Suprapubic skin (tissue), 4 donors: ENCODE results near the gene NT5C3A. TPM values are rescaled to one million over a fixed set of nuclear protein-coding genes. Genes with fewer than 3 reads are reported as not detected.

Experiments
- DNase-seq, 2 donors: peaks; one replicate each; pipeline ENCODE4 v3.0.0-alpha.2; 2019; ENCODE audit warnings: low spot score in 2 of 2
- H3K27ac ChIP-seq: fragments of 200-600 bp; sonication (generic); one replicate; pipeline ENCODE4 v1.5.1; 2019
- H3K27me3 ChIP-seq: fragments of 200-600 bp; sonication (generic); one replicate; pipeline ENCODE4 v1.5.1; 2019
- H3K36me3 ChIP-seq: fragments of 200-600 bp; sonication (generic); one replicate; pipeline ENCODE4 v1.5.1; 2019
- H3K4me1 ChIP-seq: fragments of 200-600 bp; sonication (generic); one replicate; pipeline ENCODE4 v1.5.1; 2019
- H3K4me3 ChIP-seq: fragments of 200-600 bp; sonication (generic); one replicate; pipeline ENCODE4 v1.5.1; 2019; ENCODE audit warnings: mild to moderate bottlenecking
- H3K9me3 ChIP-seq: fragments of 200-600 bp; sonication (generic); one replicate; pipeline ENCODE4 v1.5.1; 2019
- CTCF ChIP-seq, 2 donors: fragments of 200-600 bp in 1 of 2; fragments of 450-650 bp in 1 of 2; sonication (generic) in 1 of 2; IDR thresholded peaks; one replicate each; pipeline ENCODE4 v1.5.1; 2016 to 2019; ENCODE audit warnings: antibody characterized with exemption in 2 of 2, mild to moderate bottlenecking in 1 of 2, moderate library complexity in 1 of 2
- EP300 ChIP-seq: sonication (generic); formaldehyde crosslinking; IDR thresholded peaks from one replicate; pipeline ENCODE4 v1.6.1; 2017; ENCODE audit warnings: antibody characterized with exemption
- POLR2A ChIP-seq, 2 donors: fragments of 450-650 bp; IDR thresholded peaks; one replicate each; pipeline ENCODE4 v1.6.1; 2017; ENCODE audit warnings: antibody characterized with exemption in 2 of 2, mild to moderate bottlenecking in 2 of 2, moderate library complexity in 2 of 2
- POLR2AphosphoS5 ChIP-seq, 3 donors: sonication (generic); formaldehyde crosslinking; IDR thresholded peaks; one replicate each; pipeline ENCODE4 v1.6.1; 2017; ENCODE audit warnings: antibody characterized with exemption in 3 of 3
- WGBS: methylation state at CpG from one replicate; pipeline ENCODE4 v1.1.5; 2018; 5-methylcytosine and 5-hydroxymethylcytosine counted together
- total RNA-seq, 4 donors: library from RNA; depleted of rRNA; stranded (reverse); fragments of >200 nt; gene quantifications; one replicate each; pipeline ENCODE4 v1.1.0, GENCODE V29; 2016

The NT5C3A gene
- total RNA-seq, 4 donors from 2014 or later: 26.3 to 51.9 (median 37.2) TPM

DNA sequence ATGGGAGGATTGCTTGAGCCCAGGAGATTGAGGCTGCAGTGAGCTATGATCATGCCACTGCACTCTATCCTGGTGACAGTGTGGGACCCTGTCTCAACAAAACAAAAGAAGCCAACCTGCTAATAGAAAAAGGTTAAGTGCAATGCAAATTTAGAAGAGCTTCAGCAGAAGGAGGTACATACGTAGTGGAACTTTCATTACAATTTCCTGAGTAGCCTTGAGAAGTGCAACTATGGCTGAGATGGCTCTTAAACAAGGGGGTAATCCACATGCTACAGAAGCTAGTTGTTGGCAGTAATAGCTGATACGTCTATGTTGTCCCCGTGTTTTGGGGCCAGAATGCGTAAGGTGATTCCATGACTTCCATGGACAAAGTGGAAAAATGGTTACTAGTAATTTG, 10.7 kb upstream of the NT5C3A start:
- Histone ChIP-seq H3K4me1 (no peaks in the 10 kb centered on the region), H3K27me3 (no peaks in the 10 kb centered on the region), H3K27ac (no peak overlapping the region), H3K4me3 (no peak overlapping the region), H3K9me3 (no peaks in the 10 kb centered on the region), H3K36me3 (no peaks in the 10 kb centered on the region)
- TF ChIP-seq POLR2A (IDR thresholded peaks at IDR 0.05) (no peak), CTCF (IDR thresholded peaks at IDR 0.05) (no peak), POLR2AphosphoS5 (IDR thresholded peaks at IDR 0.05) (no peak), EP300 (no peak)
- no peak for DNase-seq
- 95% methylated on average over 4 of the region's 4 CpGs for WGBS

- DNase-seq: no peak
These were observed 9.9 kb upstream of the NT5C3A start for GRCh38 chr7:33072471-33072870.

GRCh38 chr7:33070831-33071230, 8.3 kb upstream of the NT5C3A start:
- WGBS: 88% methylated on average over 6 of the region's 6 CpGs
- Histone ChIP-seq H3K36me3 (no peaks in the 10 kb centered on the region), H3K27ac (no peak overlapping the region), H3K27me3 (no peaks in the 10 kb centered on the region), H3K4me3 (no peak overlapping the region), H3K9me3 (peaks cover 5% of the 10 kb centered on the region), H3K4me1 (no peaks in the 10 kb centered on the region)
- no peak for DNase-seq
- no peak for TF ChIP-seq EP300
- no peak for TF ChIP-seq POLR2AphosphoS5 (IDR thresholded peaks at IDR 0.05)
- TF ChIP-seq CTCF (IDR thresholded peaks at IDR 0.05): no peak
- TF ChIP-seq POLR2A (IDR thresholded peaks at IDR 0.05): no peak

More at GRCh38 chr7:33072471-33072870, 9.9 kb upstream of the NT5C3A start:
- Histone ChIP-seq H3K9me3 (no peaks in the 10 kb centered on the region), H3K36me3 (no peaks in the 10 kb centered on the region), H3K4me1 (no peaks in the 10 kb centered on the region), H3K27me3 (no peaks in the 10 kb centered on the region), H3K4me3 (no peak overlapping the region), H3K27ac (no peak overlapping the region)
- TF ChIP-seq CTCF (IDR thresholded peaks at IDR 0.05): no peak
- no peak for TF ChIP-seq POLR2AphosphoS5 (IDR thresholded peaks at IDR 0.05)
- TF ChIP-seq EP300: no peak
- no peak for TF ChIP-seq POLR2A (IDR thresholded peaks at IDR 0.05)
- 25% methylated on average over 2 of the region's 2 CpGs for WGBS

- Histone ChIP-seq H3K36me3 (no peaks in the 10 kb centered on the region), H3K4me1 (no peaks in the 10 kb centered on the region), H3K9me3 (peaks cover 6% of the 10 kb centered on the region), H3K27me3 (no peaks in the 10 kb centered on the region), H3K27ac (no peak overlapping the region), H3K4me3 (no peak overlapping the region)
- no peak for DNase-seq
- 100% methylated on average over 2 of the region's 2 CpGs for WGBS
- no peak for TF ChIP-seq CTCF (IDR thresholded peaks at IDR 0.05)
- TF ChIP-seq POLR2A (IDR thresholded peaks at IDR 0.05): no peak
- TF ChIP-seq POLR2AphosphoS5 (IDR thresholded peaks at IDR 0.05): no peak
- TF ChIP-seq EP300: no peak
These were observed 7.7 kb upstream of the NT5C3A start for GRCh38 chr7:33070277-33070676.

DNA sequence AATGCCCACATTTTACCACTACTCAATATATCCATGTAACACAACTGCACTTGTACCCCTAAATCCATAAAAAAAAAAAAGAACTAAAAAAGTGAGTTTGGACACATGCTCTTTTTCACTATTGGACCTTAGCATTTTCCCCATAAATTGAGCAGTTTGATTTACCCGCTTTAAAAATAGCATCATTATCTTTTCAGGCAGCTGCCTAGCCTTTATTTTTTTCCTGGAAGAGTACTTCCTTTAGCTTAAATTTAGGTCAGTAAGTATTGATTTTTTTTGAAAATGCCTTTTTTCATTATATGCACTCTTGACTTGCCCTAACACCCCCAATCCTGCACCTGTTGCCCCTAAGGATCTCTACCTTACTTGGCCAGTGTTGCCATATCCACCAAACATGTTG, 5.3 kb upstream of the NT5C3A start:
- H3K9me3 ChIP-seq: peaks cover 6% of the 10 kb centered on the region
- H3K4me3 ChIP-seq: no peak overlapping the region
- WGBS: 89% methylated on average over 1 of the region's 1 CpG
- DNase-seq: no peak
- TF ChIP-seq CTCF (IDR thresholded peaks at IDR 0.05) (no peak), EP300 (no peak), POLR2AphosphoS5 (IDR thresholded peaks at IDR 0.05) (no peak), POLR2A (IDR thresholded peaks at IDR 0.05) (no peak)
- no peak overlapping the region for H3K27ac ChIP-seq
- H3K4me1 ChIP-seq: peaks cover 9% of the 10 kb centered on the region
- no peaks in the 10 kb centered on the region for H3K36me3 ChIP-seq
- no peaks in the 10 kb centered on the region for H3K27me3 ChIP-seq
